Panc1 (cell line): ENCODE measurements around the gene ATF5. TPM values are rescaled to one million over a fixed set of nuclear protein-coding genes. Genes with fewer than 3 reads are reported as not detected.
"Not testable (repeated sequence)": the region's sequence is repeated elsewhere in the genome, so short reads cannot be mapped to it uniquely, and the experiment has no call there.

Experiments
- ATAC-seq: fragments of 200-7000 bp; cut with Tn5 transposase; 2 replicates; pipeline ENCODE4 v1.9.1; 2020; ENCODE audit warnings: mild to moderate bottlenecking, moderate library complexity
- BruUV-seq: library from RNA; stranded (reverse); fragments of 400-500 nt; replicated peaks from 2 replicates; lab custom pipeline; 2021; lab: Mats Ljungman, UMichigan
- CTCF ChIA-PET: fragments of 300-600 bp; sonication (Branson Sonifier 250); formaldehyde crosslinking; loops from one replicate; lab custom pipeline; 2022; ENCODE audit warnings: antibody characterized with exemption; lab: Charles Lee
- POLR2A ChIA-PET: fragments of 300-600 bp; sonication (Branson Sonifier 250); formaldehyde crosslinking; loops from one replicate; lab custom pipeline; 2022; ENCODE audit warnings: antibody characterized with exemption; lab: Charles Lee
- DNase-seq: peaks from one replicate; pipeline ENCODE4 v3.0.0-alpha.2; 2010; ENCODE audit warnings: low read depth, low spot score
- H3K27ac ChIP-seq: 2 replicates; pipeline ENCODE4 v1.5.1; 2011; ENCODE audit warnings: mild to moderate bottlenecking, low read length, inconsistent platforms
- H3K27me3 ChIP-seq: fragments of 200-500 bp; sonication (Bioruptor generic); 2 replicates; pipeline ENCODE4 v1.6.0; 2014; ENCODE audit warnings: low read length, inconsistent platforms; ENCODE audit not compliant: control insufficient read depth, insufficient read depth
- H3K36me3 ChIP-seq: fragments of 200-500 bp; sonication (Bioruptor generic); 2 replicates; pipeline ENCODE4 v1.5.1; 2014; ENCODE audit warnings: inconsistent platforms, mild to moderate bottlenecking, low read length, moderate library complexity; ENCODE audit not compliant: control insufficient read depth, insufficient read depth
- H3K4me1 ChIP-seq: 2 replicates; pipeline ENCODE4 v1.5.1; 2011; ENCODE audit warnings: inconsistent platforms, mild to moderate bottlenecking, low read length, moderate library complexity; ENCODE audit not compliant: control insufficient read depth, insufficient read depth
- H3K4me3 ChIP-seq, 2 experiments: 2 replicates each; pipeline ENCODE4 v1.5.1; 2011 to 2012; ENCODE audit warnings: low read depth in 2 of 2, low read length in 2 of 2, mild to moderate bottlenecking in 2 of 2, inconsistent platforms in 1 of 2, moderate library complexity in 1 of 2
- H3K9me3 ChIP-seq: fragments of 200-500 bp; sonication (Bioruptor generic); 2 replicates; pipeline ENCODE4 v1.5.1; 2014; ENCODE audit warnings: low read depth, mild to moderate bottlenecking, inconsistent platforms, low read length, moderate library complexity; ENCODE audit not compliant: control insufficient read depth, insufficient read depth
- CTCF ChIP-seq: fragments of 450-650 bp; IDR thresholded peaks from 2 replicates; pipeline ENCODE4 v1.5.1; 2017; ENCODE audit warnings: mild to moderate bottlenecking
- POLR2AphosphoS5 ChIP-seq: IDR thresholded peaks from 2 replicates; pipeline ENCODE4 v1.6.1; 2012; ENCODE audit warnings: mild to moderate bottlenecking, low read depth, low read length, moderate library complexity
- SIN3A ChIP-seq: IDR thresholded peaks from 2 replicates; pipeline ENCODE4 v1.6.1; 2012; ENCODE audit warnings: low read depth, mild to moderate bottlenecking, low read length, moderate library complexity, borderline replicate concordance; ENCODE audit not compliant: insufficient read depth
- TCF7L2 ChIP-seq: IDR thresholded peaks from 2 replicates; pipeline ENCODE4 v1.6.1; 2011; ENCODE audit warnings: mild to moderate bottlenecking, low read depth, low read length, inconsistent platforms
- in situ Hi-C: cut with HindIII; loops from 2 replicates; pipeline ENCODE4 v1.10.0; 2016; ENCODE audit warnings: low sequenced_read_pairs, low pct_unique_long_range_greater_than_20kb
- intact Hi-C: fragments of 100-400 bp; cut with micrococcal nuclease; formaldehyde crosslinking; loops from one replicate; pipeline ENCODE4 v1.10.0; 2022; ENCODE audit not compliant: unreplicated experiment
- total RNA-seq: library from RNA; stranded (reverse); gene quantifications from one replicate; pipeline ENCODE4 v1.2.1, GENCODE V29; 2021; ENCODE audit not compliant: unreplicated experiment
- TF ChIP-seq, protein P1 (sequence below), 2 experiments: IDR thresholded peaks; 2 replicates each; pipeline ENCODE4 v1.6.1; 2011 to 2012; ENCODE audit warnings: low read depth in 2 of 2, control low read depth in 1 of 2, low read length in 1 of 2, mild to moderate bottlenecking in 1 of 2, moderate library complexity in 1 of 2; ENCODE audit not compliant: insufficient read depth in 1 of 2

Gene ATF5
- total RNA-seq, 1 experiment from 2014 or later: 104 TPM

- H3K4me1 ChIP-seq: peaks cover 7% of the 10 kb centered on the region; the same call in 1 of the 2 replicates
- in situ Hi-C loops: no loop called here
These were observed 4.8 kb upstream of the ATF5 start for GRCh38 chr19:49924004-49924880.

GRCh38 chr19:49924881-49925210 is 4.2 kb upstream of the ATF5 start:
- H3K4me3 ChIP-seq, CTCF ChIA-PET, H3K27ac ChIP-seq, H3K36me3 ChIP-seq, H3K4me1 ChIP-seq, POLR2A ChIA-PET, DNase-seq, in situ Hi-C loops, H3K27me3 ChIP-seq, H3K9me3 ChIP-seq, ATAC-seq, intact Hi-C loops, BruUV-seq: not testable (repeated sequence)

More at GRCh38 chr19:49924004-49924880, 4.8 kb upstream of the ATF5 start:
- H3K36me3 ChIP-seq: no peaks in the 10 kb centered on the region; the same call in none of the 2 replicates
- intact Hi-C loops: no loop called here
- BruUV-seq: no TSS peak
- TF ChIP-seq TCF7L2 (no peak), SIN3A (no peak), CTCF (no peak), POLR2AphosphoS5 (no peak)
- TF ChIP-seq, protein P1, sequence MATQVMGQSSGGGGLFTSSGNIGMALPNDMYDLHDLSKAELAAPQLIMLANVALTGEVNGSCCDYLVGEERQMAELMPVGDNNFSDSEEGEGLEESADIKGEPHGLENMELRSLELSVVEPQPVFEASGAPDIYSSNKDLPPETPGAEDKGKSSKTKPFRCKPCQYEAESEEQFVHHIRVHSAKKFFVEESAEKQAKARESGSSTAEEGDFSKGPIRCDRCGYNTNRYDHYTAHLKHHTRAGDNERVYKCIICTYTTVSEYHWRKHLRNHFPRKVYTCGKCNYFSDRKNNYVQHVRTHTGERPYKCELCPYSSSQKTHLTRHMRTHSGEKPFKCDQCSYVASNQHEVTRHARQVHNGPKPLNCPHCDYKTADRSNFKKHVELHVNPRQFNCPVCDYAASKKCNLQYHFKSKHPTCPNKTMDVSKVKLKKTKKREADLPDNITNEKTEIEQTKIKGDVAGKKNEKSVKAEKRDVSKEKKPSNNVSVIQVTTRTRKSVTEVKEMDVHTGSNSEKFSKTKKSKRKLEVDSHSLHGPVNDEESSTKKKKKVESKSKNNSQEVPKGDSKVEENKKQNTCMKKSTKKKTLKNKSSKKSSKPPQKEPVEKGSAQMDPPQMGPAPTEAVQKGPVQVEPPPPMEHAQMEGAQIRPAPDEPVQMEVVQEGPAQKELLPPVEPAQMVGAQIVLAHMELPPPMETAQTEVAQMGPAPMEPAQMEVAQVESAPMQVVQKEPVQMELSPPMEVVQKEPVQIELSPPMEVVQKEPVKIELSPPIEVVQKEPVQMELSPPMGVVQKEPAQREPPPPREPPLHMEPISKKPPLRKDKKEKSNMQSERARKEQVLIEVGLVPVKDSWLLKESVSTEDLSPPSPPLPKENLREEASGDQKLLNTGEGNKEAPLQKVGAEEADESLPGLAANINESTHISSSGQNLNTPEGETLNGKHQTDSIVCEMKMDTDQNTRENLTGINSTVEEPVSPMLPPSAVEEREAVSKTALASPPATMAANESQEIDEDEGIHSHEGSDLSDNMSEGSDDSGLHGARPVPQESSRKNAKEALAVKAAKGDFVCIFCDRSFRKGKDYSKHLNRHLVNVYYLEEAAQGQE (IDR thresholded peaks at IDR 0.05; ENCODE audit: insufficient read depth in 1 of 2, low read depth in 2 of 2, low read length in 1 of 2): no peak
- ChIA-PET CTCF (no interaction called here), POLR2A (no interaction called here)
- H3K27ac ChIP-seq: peak overlapping the region; percentile 48; the same call in 1 of the 2 replicates
- no peak for DNase-seq
- H3K27me3 ChIP-seq: no peaks in the 10 kb centered on the region
- H3K4me3 ChIP-seq: no peak overlapping the region
- H3K9me3 ChIP-seq: no peaks in the 10 kb centered on the region
- ATAC-seq: no peak

DNA sequence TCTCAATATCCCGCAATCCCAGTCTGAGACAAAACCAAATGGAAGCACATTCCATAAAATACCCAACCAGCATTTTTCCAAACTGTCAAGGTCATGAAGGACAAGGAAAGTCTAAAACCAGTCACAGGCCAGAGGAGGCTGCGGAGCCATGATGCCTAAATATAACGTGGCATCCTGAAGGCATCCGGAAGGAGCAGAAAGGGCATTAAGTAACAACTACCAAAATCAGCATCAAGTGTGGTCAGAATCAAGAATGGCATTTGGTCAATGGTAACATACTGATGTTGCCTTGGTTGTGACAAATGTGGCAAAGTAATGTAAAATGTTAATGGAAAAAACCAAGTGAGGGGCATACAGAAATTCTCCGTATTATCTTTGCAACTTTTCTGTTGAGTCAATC is 3.5 kb upstream of the ATF5 start:
- no peaks in the 10 kb centered on the region for H3K9me3 ChIP-seq
- no peak for TF ChIP-seq TCF7L2
- TF ChIP-seq CTCF: no peak
- CTCF ChIA-PET: no interaction called here
- intact Hi-C loops (no loop called here), in situ Hi-C loops (no loop called here)
- H3K4me1 ChIP-seq: peaks cover 8% of the 10 kb centered on the region
- no peaks in the 10 kb centered on the region; the same call in none of the 2 replicates for H3K36me3 ChIP-seq
- no peaks in the 10 kb centered on the region for H3K27me3 ChIP-seq
- POLR2A ChIA-PET: no interaction called here
- H3K27ac ChIP-seq: no peak overlapping the region
- BruUV-seq: no TSS peak
- no peak overlapping the region for H3K4me3 ChIP-seq
- ATAC-seq (no peak), DNase-seq (no peak)
